B cell (primary cell): ENCODE results near the gene KRTAP5-2. TPM values are rescaled to one million over a fixed set of nuclear protein-coding genes. Genes with fewer than 3 reads are reported as not detected.

Experiments
- ATAC-seq: fragments of 200-7000 bp; cut with Tn5 transposase; one replicate; pipeline ENCODE4 v1.10.0; 2021; ENCODE audit warnings: low read depth, mild to moderate bottlenecking, moderate number of reproducible peaks, moderate library complexity
- CTCF ChIA-PET: fragments of 350-600 bp; sonication (Branson Sonifier 250); formaldehyde crosslinking; loops from one replicate; lab custom pipeline; 2021; ENCODE audit warnings: antibody characterized with exemption, inconsistent platforms; lab: Charles Lee
- POLR2A ChIA-PET: fragments of 350-600 bp; sonication (Branson Sonifier 250); formaldehyde crosslinking; loops from one replicate; lab custom pipeline; 2021; ENCODE audit warnings: antibody characterized with exemption; lab: Charles Lee
- DNase-seq: peaks from one replicate; pipeline ENCODE4 v3.0.0; 2013
- H2AFZ ChIP-seq: 2 replicates; pipeline ENCODE4 v1.6.1; 2012; ENCODE audit warnings: mild to moderate bottlenecking, low read depth, low read length; ENCODE audit not compliant: insufficient read depth, poor library complexity, severe bottlenecking
- H3K27ac ChIP-seq, 2 donors: 1 replicate in 1 of 2; 2 replicates in 1 of 2; pipeline ENCODE4 v1.5.1; 2012 to 2013; ENCODE audit warnings: low read length in 2 of 2, mild to moderate bottlenecking in 2 of 2, moderate library complexity in 1 of 2
- H3K27me3 ChIP-seq, 4 experiments: fragments of 200-600 bp in 1 of 4; sonication (generic) in 1 of 4; replicated peaks in 1 of 4; 1 replicate in 2 of 4; 2 replicates in 2 of 4; pipeline versions ENCODE4 v1.6.1 to v1.7.0; 2013 to 2016; ENCODE audit warnings: low read length in 3 of 4, mild to moderate bottlenecking in 2 of 4, mixed read lengths in 1 of 4, moderate library complexity in 1 of 4; ENCODE audit not compliant: insufficient read depth in 4 of 4, control insufficient read depth in 3 of 4; ENCODE audit errors: control extremely low read depth in 1 of 4
- H3K36me3 ChIP-seq, 2 experiments: replicated peaks in 1 of 2; 1 replicate in 1 of 2; 2 replicates in 1 of 2; pipeline versions ENCODE4 v1.6.1 to v1.7.1; 2013; ENCODE audit warnings: low read length in 1 of 2; ENCODE audit not compliant: insufficient read depth in 2 of 2, control insufficient read depth in 1 of 2; ENCODE audit errors: control extremely low read depth in 1 of 2, extremely low read depth in 1 of 2
- H3K4me1 ChIP-seq, 2 donors: fragments of 200-600 bp in 1 of 2; sonication (generic) in 1 of 2; 1 replicate in 1 of 2; 2 replicates in 1 of 2; pipeline versions ENCODE4 v1.5.1 to v1.6.1; 2013 to 2017; ENCODE audit warnings: low read length in 2 of 2; ENCODE audit not compliant: control insufficient read depth in 2 of 2, insufficient read depth in 2 of 2
- H3K4me2 ChIP-seq: replicated peaks from 2 replicates; pipeline ENCODE3; 2012; ENCODE audit warnings: mild to moderate bottlenecking, low read depth, low read length; ENCODE audit not compliant: poor library complexity, severe bottlenecking
- H3K4me3 ChIP-seq, 5 experiments: fragments of 200-600 bp in 1 of 5; sonication (generic) in 1 of 5; 1 replicate in 3 of 5; 2 replicates in 2 of 5; pipeline versions ENCODE4 v1.5.1 to v1.7.0; 2011 to 2016; ENCODE audit warnings: low read length in 4 of 5, mild to moderate bottlenecking in 4 of 5, low read depth in 2 of 5, control low read depth in 1 of 5, moderate library complexity in 1 of 5; ENCODE audit not compliant: insufficient read depth in 1 of 5; ENCODE audit errors: control extremely low read depth in 1 of 5, extremely low read depth in 1 of 5
- H3K79me2 ChIP-seq: fragments of 200-600 bp; sonication (generic); one replicate; pipeline ENCODE4 v1.6.0; 2016; ENCODE audit warnings: low read length; ENCODE audit not compliant: control insufficient read depth, insufficient read depth
- H3K9ac ChIP-seq: fragments of 200-600 bp; sonication (generic); 2 replicates; pipeline ENCODE4 v1.6.1; 2017; ENCODE audit warnings: mild to moderate bottlenecking, low read length, moderate library complexity
- H3K9me3 ChIP-seq, 3 donors: one replicate each; pipeline versions ENCODE4 v1.6.1 to v1.7.1; 2013; ENCODE audit warnings: low read length in 2 of 3; ENCODE audit not compliant: control insufficient read depth in 2 of 3, insufficient read depth in 1 of 3; ENCODE audit errors: control extremely low read depth in 1 of 3
- H4K20me1 ChIP-seq: 2 replicates; pipeline ENCODE4 v1.6.0; 2012; ENCODE audit warnings: mild to moderate bottlenecking, low read length; ENCODE audit not compliant: insufficient read depth, control insufficient read depth, poor library complexity, severe bottlenecking
- H3K27ac Mint-ChIP-seq: one replicate; pipeline ENCODE4 v1.8.0; 2021; ENCODE audit warnings: mixed read lengths
- H3K27me3 Mint-ChIP-seq: one replicate; pipeline ENCODE4 v1.8.0; 2021; ENCODE audit warnings: mixed read lengths
- H3K4me1 Mint-ChIP-seq: one replicate; pipeline ENCODE4 v1.8.0; 2021; ENCODE audit warnings: mixed read lengths
- H3K4me3 Mint-ChIP-seq: one replicate; pipeline ENCODE4 v1.8.0; 2021; ENCODE audit warnings: mixed read lengths
- H3K9me3 Mint-ChIP-seq: one replicate; pipeline ENCODE4 v1.8.0; 2022; ENCODE audit warnings: mixed read lengths; ENCODE audit not compliant: insufficient read depth
- EZH2 ChIP-seq: IDR thresholded peaks from 2 replicates; pipeline ENCODE4 v1.6.1; 2012; ENCODE audit warnings: borderline replicate concordance, low read depth, mild to moderate bottlenecking, moderate library complexity, low read length; ENCODE audit not compliant: insufficient read depth, poor library complexity, severe bottlenecking
- WGBS: methylation state at CpG from one replicate; pipeline ENCODE4 v1.1.5; 2013; ENCODE audit warnings: missing lambda C conversion rate; ENCODE audit not compliant: insufficient coverage; 5-methylcytosine and 5-hydroxymethylcytosine counted together
- intact Hi-C: fragments of 100-400 bp; cut with micrococcal nuclease; formaldehyde crosslinking; loops from one replicate; pipeline ENCODE4 v1.10.0; 2022
- polyA plus RNA-seq: library from polyadenylated mRNA; depleted of rRNA; stranded (reverse); fragments of >200 nt; gene quantifications from 2 replicates; pipeline ENCODE4 v1.2.3, GENCODE V29; 2012
- total RNA-seq, 2 donors: library from RNA; stranded (reverse); fragments of 120-200 nt in 1 of 2; gene quantifications; 1 replicate in 1 of 2; 2 replicates in 1 of 2; pipeline versions ENCODE4 v1.2.3 to v1.2.4, GENCODE V29; 2013 to 2022
- TF ChIP-seq, protein P1 (sequence below): fragments of 200-600 bp; IDR thresholded peaks from one replicate; pipeline ENCODE4 v1.8.0; 2022; ENCODE audit warnings: antibody characterized with exemption, mild to moderate bottlenecking

The KRTAP5-2 gene
- total and polyA plus RNA-seq, 2 donors (not counting 1 experiment from before 2014, with no cell fraction given): 0.36 TPM; not detected in 1

DNA sequence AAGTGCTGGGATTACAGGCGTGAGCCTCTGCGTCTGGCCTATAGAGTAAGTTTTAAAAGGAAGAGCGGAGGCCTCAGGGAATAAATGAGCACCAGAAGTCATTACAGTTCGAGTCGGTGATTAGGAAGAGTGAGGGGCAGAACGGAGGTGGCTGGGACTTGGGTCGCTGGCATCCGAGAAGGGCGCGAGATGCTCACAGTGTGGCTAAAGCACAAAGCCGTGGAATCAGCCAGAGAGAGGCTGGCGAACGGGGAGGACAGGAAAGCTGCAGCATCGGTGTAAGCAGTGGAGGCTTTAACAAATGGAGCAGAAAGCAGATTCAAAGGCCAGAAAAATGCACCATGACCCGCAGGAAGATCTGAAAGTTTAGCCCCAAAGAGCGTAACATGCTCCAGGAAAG lies 26.5 kb upstream of the KRTAP5-2 start:
- Histone ChIP-seq H3K36me3 (no peaks in the 10 kb centered on the region), H3K4me2 (no peak overlapping the region), H3K79me2 (no peaks in the 10 kb centered on the region), H4K20me1 (no peaks in the 10 kb centered on the region), H3K9ac (no peak overlapping the region), H2AFZ (no peak overlapping the region), H3K9me3 (no peaks in the 10 kb centered on the region), H3K27me3 (peaks cover 0 to 18% (median 1%) of the 10 kb centered on the region in 4 experiments), H3K4me1 (peaks cover 7 to 8% of the 10 kb centered on the region in 2 donors), H3K27ac (no peak overlapping the region), H3K4me3 (no peak overlapping the region)
- Mint-ChIP-seq H3K4me3 (no peak overlapping the region), H3K27me3 (peaks cover 26% of the 10 kb centered on the region), H3K9me3 (no peaks in the 10 kb centered on the region), H3K27ac (no peak overlapping the region), H3K4me1 (peaks cover 3% of the 10 kb centered on the region)
- intact Hi-C loops: no loop called here
- WGBS: 90% methylated on average over 16 of the region's 16 CpGs
- TF ChIP-seq EZH2: no peak
- TF ChIP-seq, protein P1, sequence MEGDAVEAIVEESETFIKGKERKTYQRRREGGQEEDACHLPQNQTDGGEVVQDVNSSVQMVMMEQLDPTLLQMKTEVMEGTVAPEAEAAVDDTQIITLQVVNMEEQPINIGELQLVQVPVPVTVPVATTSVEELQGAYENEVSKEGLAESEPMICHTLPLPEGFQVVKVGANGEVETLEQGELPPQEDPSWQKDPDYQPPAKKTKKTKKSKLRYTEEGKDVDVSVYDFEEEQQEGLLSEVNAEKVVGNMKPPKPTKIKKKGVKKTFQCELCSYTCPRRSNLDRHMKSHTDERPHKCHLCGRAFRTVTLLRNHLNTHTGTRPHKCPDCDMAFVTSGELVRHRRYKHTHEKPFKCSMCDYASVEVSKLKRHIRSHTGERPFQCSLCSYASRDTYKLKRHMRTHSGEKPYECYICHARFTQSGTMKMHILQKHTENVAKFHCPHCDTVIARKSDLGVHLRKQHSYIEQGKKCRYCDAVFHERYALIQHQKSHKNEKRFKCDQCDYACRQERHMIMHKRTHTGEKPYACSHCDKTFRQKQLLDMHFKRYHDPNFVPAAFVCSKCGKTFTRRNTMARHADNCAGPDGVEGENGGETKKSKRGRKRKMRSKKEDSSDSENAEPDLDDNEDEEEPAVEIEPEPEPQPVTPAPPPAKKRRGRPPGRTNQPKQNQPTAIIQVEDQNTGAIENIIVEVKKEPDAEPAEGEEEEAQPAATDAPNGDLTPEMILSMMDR: no peak
- POLR2A ChIA-PET: no interaction called here
- CTCF ChIA-PET: interaction anchor here (1.0 kb wide), 1 partner anchor 29 kb away, joined by 4 read pairs; no protein-coding TSS in a partner anchor
- ATAC-seq (no peak), DNase-seq (no peak)

DNA sequence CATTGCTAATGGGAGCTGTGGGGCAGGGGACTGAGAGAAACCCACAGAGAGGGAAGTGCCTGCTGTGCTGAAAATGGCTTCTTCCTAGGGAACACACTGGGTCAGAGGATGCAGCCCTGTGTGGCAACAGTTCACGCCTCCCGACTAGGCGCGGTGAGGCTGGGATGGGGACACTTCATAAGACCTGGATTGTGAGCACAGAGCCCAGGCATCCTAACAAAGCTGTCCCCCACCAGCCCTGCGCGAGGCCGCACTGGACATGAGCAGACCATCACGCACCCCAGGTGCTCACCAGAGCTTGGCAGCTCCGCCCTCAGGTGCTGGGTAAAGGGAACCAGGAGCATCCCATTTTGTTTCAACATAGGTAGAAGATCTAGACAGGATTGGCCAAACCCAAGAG lies 25.6 kb upstream of the KRTAP5-2 start:
- Histone ChIP-seq H3K36me3 (no peaks in the 10 kb centered on the region), H3K4me1 (peaks cover 2% of the 10 kb centered on the region in 2 donors), H3K9ac (no peak overlapping the region), H3K4me2 (no peak overlapping the region), H3K27ac (no peak overlapping the region), H3K27me3 (peaks cover 0 to 9% (median 0%) of the 10 kb centered on the region in 4 experiments), H4K20me1 (no peaks in the 10 kb centered on the region), H3K4me3 (no peak overlapping the region), H3K9me3 (no peaks in the 10 kb centered on the region), H3K79me2 (no peaks in the 10 kb centered on the region), H2AFZ (no peak overlapping the region)
- DNase-seq: no peak
- no peak for TF ChIP-seq EZH2
- TF ChIP-seq, protein P1: no peak
- Mint-ChIP-seq H3K4me3 (no peak overlapping the region), H3K9me3 (no peaks in the 10 kb centered on the region), H3K4me1 (peaks cover 5% of the 10 kb centered on the region), H3K27me3 (peaks cover 22% of the 10 kb centered on the region), H3K27ac (no peak overlapping the region)
- ATAC-seq: no peak
- ChIA-PET POLR2A (no interaction called here), CTCF (interaction anchor here (0.8 to 1.0 kb wide), 2 partner anchors 28 to 789 kb away, joined by 3 to 4 read pairs; no protein-coding TSS in a partner anchor)
- intact Hi-C loops: no loop called here
- WGBS: 91% methylated on average over 9 of the region's 9 CpGs
